ENCODE data around the gene KLHDC3.

KLHDC3 gene

GRCh38 chr6:43053545-43054205 lies 39.6 kb downstream of the KLHDC3 start, which contains the start of gene CUL7:
TSS of gene CUL7 (minus strand) at chr6:43053851. CDS start at chr6:43052788, 1,063 bp downstream.
- TF ChIP-seq CTCF (IDR thresholded peaks at IDR 0.05), result no peak
- Histone ChIP-seq H3K27me3 (no peaks in the 10 kb centered on the region), H3K36me3 (peaks cover 0 to 50% (median 36%) of the 10 kb centered on the region in 3 donors), H3K4me3 (peak within 1 kb of the TSS; percentile 64), H3K27ac (peak within 1 kb of the TSS; percentile 86 to 95), H3K9me3 (no peaks in the 10 kb centered on the region), H3K4me1 (peaks cover 3 to 31% (median 18%) of the 10 kb centered on the region in 4 donors)
- DNase-seq, result peak; percentile 93 to 96
- intact Hi-C loops (cut with DNase I; ENCODE audit: low total_unique reads), result loop anchor here (5.0 kb wide), 1 partner anchor 41 kb away; the partner anchor contains the start of genes KLHDC3 and MEA1

- Histone ChIP-seq H3K9me3 (no peaks in the 10 kb centered on the region), H3K4me3 (peak overlapping the region; percentile 64), H3K27me3 (no peaks in the 10 kb centered on the region), H3K36me3 (peaks cover 0 to 43% (median 33%) of the 10 kb centered on the region in 3 donors), H3K4me1 (peaks cover 4 to 35% (median 20%) of the 10 kb centered on the region in 4 donors), H3K27ac (peak overlapping the region; percentile 86 to 95)
- TF ChIP-seq CTCF (IDR thresholded peaks at IDR 0.05), result no peak
- DNase-seq, result no peak
- intact Hi-C loops (cut with DNase I; ENCODE audit: low total_unique reads), result loop anchor here (5.0 kb wide), 1 partner anchor 42 kb away; the partner anchor contains the start of genes KLHDC3 and MEA1
Observed at GRCh38 chr6:43054206-43054943, 40.3 kb downstream of the KLHDC3 start.

GRCh38 chr6:43055966-43056365 lies 41.9 kb downstream of the KLHDC3 start:
- Histone ChIP-seq H3K36me3 (peaks cover 0 to 32% (median 25%) of the 10 kb centered on the region in 3 donors), H3K9me3 (no peaks in the 10 kb centered on the region), H3K4me1 (peaks cover 4 to 45% (median 28%) of the 10 kb centered on the region in 4 donors), H3K27me3 (no peaks in the 10 kb centered on the region), H3K27ac (no peak overlapping the region), H3K4me3 (no peak overlapping the region)
- DNase-seq, result no peak
- intact Hi-C loops (cut with DNase I; ENCODE audit: low total_unique reads), result no loop called here
- no peak for TF ChIP-seq CTCF (IDR thresholded peaks at IDR 0.05)

- intact Hi-C loops (cut with DNase I; ENCODE audit: low total_unique reads), result no loop called here
- Histone ChIP-seq H3K4me1 (peaks cover 4 to 34% (median 25%) of the 10 kb centered on the region in 4 donors), H3K9me3 (no peaks in the 10 kb centered on the region), H3K27me3 (no peaks in the 10 kb centered on the region), H3K4me3 (peak overlapping the region; percentile 76 to 92), H3K36me3 (peaks cover 0 to 45% (median 35%) of the 10 kb centered on the region in 3 donors), H3K27ac (peak overlapping the region; percentile 83 to 91)
- no peak for DNase-seq
- TF ChIP-seq CTCF (IDR thresholded peaks at IDR 0.05), result no peak
Observed at GRCh38 chr6:43058531-43058930, 44.5 kb downstream of the KLHDC3 start.

GRCh38 chr6:43059168-43060033 lies 45.4 kb downstream of the KLHDC3 start, which contains the start of the genes KLC4 and MRPL2:
TSS of gene KLC4 (plus strand) at chr6:43059631. CDS start at chr6:43061336, 1,705 bp downstream.
TSS of gene MRPL2 (minus strand) at chr6:43059434. CDS start at chr6:43059381, 53 bp downstream.
- intact Hi-C loops (cut with DNase I; ENCODE audit: low total_unique reads), result no loop called here
- peak; percentile 98 to 99 for DNase-seq
- H3K36me3 ChIP-seq, result peaks cover 0 to 54% (median 35%) of the 10 kb centered on the region in 3 donors

More at GRCh38 chr6:43059168-43060033, 45.4 kb downstream of the KLHDC3 start, which contains the start of the genes KLC4 and MRPL2:
- H3K27me3 ChIP-seq, result no peaks in the 10 kb centered on the region
- no peaks in the 10 kb centered on the region for H3K9me3 ChIP-seq
- peaks cover 4 to 30% (median 23%) of the 10 kb centered on the region in 4 donors for H3K4me1 ChIP-seq
- TF ChIP-seq CTCF (IDR thresholded peaks at IDR 0.05), result no peak
- H3K4me3 ChIP-seq, result peak within 1 kb of the TSS; percentile 76 to 92
- H3K27ac ChIP-seq, result peak within 1 kb of the TSS; percentile 83 to 91

Data from tibial artery (tissue), 4 donors.